ENCODE measurements around the gene SUSD3.

DNA sequence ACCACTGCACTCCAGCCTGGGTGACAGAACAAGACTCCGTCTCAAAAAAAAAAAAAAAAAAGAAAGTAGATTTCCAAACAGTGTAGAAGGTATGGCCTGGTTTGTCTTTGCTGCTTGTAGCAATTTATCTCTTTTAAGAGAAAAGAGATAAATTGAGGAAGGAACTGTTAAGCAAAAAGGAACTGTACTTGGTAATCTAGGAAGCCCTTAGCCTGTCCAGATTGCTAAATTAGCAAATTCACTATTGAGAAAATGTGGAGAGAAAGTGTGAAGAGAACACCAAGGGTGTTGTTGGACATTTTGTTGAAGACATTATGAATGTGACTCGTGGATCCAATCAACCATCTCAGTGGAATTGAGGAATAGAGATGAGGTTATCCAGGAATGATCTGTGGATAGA lies 13.0 kb upstream of the SUSD3 start:
- TF ChIP-seq, protein P1, sequence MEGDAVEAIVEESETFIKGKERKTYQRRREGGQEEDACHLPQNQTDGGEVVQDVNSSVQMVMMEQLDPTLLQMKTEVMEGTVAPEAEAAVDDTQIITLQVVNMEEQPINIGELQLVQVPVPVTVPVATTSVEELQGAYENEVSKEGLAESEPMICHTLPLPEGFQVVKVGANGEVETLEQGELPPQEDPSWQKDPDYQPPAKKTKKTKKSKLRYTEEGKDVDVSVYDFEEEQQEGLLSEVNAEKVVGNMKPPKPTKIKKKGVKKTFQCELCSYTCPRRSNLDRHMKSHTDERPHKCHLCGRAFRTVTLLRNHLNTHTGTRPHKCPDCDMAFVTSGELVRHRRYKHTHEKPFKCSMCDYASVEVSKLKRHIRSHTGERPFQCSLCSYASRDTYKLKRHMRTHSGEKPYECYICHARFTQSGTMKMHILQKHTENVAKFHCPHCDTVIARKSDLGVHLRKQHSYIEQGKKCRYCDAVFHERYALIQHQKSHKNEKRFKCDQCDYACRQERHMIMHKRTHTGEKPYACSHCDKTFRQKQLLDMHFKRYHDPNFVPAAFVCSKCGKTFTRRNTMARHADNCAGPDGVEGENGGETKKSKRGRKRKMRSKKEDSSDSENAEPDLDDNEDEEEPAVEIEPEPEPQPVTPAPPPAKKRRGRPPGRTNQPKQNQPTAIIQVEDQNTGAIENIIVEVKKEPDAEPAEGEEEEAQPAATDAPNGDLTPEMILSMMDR (IDR thresholded peaks at IDR 0.05) = no peak
- TF ChIP-seq POLR2A (IDR thresholded peaks at IDR 0.05; ENCODE audit: low read depth) = no peak
